A673 (cell line): ENCODE results near the gene LIPI.

ENCODE experiments used
- EZH2 ChIP-seq: fragments of 200-600 bp; sonication (generic); IDR thresholded peaks from 2 replicates; pipeline ENCODE4 v1.6.1; 2017; ENCODE audit warnings: borderline replicate concordance, low read depth, mild to moderate bottlenecking, mixed read lengths, antibody characterized with exemption, low read length; ENCODE audit not compliant: poor library complexity, severe bottlenecking
- TF ChIP-seq, protein P1 (sequence below): fragments of 300-800, 200-600 bp; sonication (generic); conservative IDR thresholded peaks from 2 replicates; pipeline ENCODE4 v1.5.1; 2017; ENCODE audit warnings: low read depth, mild to moderate bottlenecking, antibody characterized with exemption, low read length, moderate library complexity, mixed read lengths

- TF ChIP-seq, protein P1, sequence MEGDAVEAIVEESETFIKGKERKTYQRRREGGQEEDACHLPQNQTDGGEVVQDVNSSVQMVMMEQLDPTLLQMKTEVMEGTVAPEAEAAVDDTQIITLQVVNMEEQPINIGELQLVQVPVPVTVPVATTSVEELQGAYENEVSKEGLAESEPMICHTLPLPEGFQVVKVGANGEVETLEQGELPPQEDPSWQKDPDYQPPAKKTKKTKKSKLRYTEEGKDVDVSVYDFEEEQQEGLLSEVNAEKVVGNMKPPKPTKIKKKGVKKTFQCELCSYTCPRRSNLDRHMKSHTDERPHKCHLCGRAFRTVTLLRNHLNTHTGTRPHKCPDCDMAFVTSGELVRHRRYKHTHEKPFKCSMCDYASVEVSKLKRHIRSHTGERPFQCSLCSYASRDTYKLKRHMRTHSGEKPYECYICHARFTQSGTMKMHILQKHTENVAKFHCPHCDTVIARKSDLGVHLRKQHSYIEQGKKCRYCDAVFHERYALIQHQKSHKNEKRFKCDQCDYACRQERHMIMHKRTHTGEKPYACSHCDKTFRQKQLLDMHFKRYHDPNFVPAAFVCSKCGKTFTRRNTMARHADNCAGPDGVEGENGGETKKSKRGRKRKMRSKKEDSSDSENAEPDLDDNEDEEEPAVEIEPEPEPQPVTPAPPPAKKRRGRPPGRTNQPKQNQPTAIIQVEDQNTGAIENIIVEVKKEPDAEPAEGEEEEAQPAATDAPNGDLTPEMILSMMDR, result no peak
- no peak for TF ChIP-seq EZH2
These were observed 130.0 kb downstream of the LIPI start for GRCh38 chr21:14080764-14081096.
